Motor neuron (in vitro differentiated cells): ENCODE measurements around the gene COL4A4. TPM values are rescaled to one million over a fixed set of nuclear protein-coding genes. Genes with fewer than 3 reads are reported as not detected.
A peak's percentile ranks its signal among the peaks of the same experiment; 100 is the strongest.

Experiments
- ATAC-seq, 8 experiments: fragments of 200-7000 bp; cut with Tn5 transposase; replicated peaks in 6 of 8; 2 replicates each; pipeline ENCODE4 v1.8.0; 2021; ENCODE audit warnings: mild to moderate bottlenecking in 8 of 8, moderate library complexity in 8 of 8
- H3K27ac ChIP-seq, 2 donors: fragments of 250-450 bp; sonication (Bioruptor Pico); 2 replicates each; pipeline ENCODE4 v1.9.0; 2021; ENCODE audit warnings: antibody characterized with exemption in 2 of 2, mild to moderate bottlenecking in 2 of 2, moderate library complexity in 1 of 2
- H3K4me1 ChIP-seq, 2 donors: fragments of 250-450 bp; sonication (Bioruptor Pico); replicated peaks in 1 of 2; 2 replicates each; pipeline ENCODE4 v1.6.1; 2021; ENCODE audit warnings: antibody characterized with exemption in 2 of 2, mild to moderate bottlenecking in 2 of 2, moderate library complexity in 1 of 2
- H3K4me3 ChIP-seq, 5 donors: fragments of 250-450 bp; sonication (Bioruptor Pico); 2 replicates each; pipeline ENCODE4 v1.9.0; 2021; ENCODE audit warnings: antibody characterized with exemption in 5 of 5, mild to moderate bottlenecking in 5 of 5, moderate library complexity in 4 of 5
- WGBS, 10 experiments: fragments of 450-650 bp; shearing (Covaris generic); methylation state at CpG; one replicate each; pipeline ENCODE4 v1.0.0; 2022; 5-methylcytosine and 5-hydroxymethylcytosine counted together
- in situ Hi-C, 9 experiments: fragments of 400-800 bp; cut with MboI; loops; one replicate each; pipeline ENCODE4 v1.15.0; 2021; ENCODE audit warnings: low sequenced_read_pairs in 9 of 9, low pct_unique_long_range_greater_than_20kb in 2 of 9; ENCODE audit not compliant: unreplicated experiment in 9 of 9
- total RNA-seq, 8 experiments: library from RNA; unstranded; fragments of 300-600 nt; gene quantifications; 2 replicates each; pipeline versions ENCODE4 v1.2.3 to v1.2.4, GENCODE V29; 2022

Gene COL4A4
- total RNA-seq, 8 experiments from 2014 or later, result 0.08 to 1.6 (median 0.45) TPM

GRCh38 chr2:227007940-227008339, 156.1 kb downstream of the COL4A4 start:
- no peak for ATAC-seq
- H3K4me3 ChIP-seq, result no peak overlapping the region
- 93 to 100% (median 100%) methylated on average over 1 to 3 of the region's 17 CpGs; no CpG with 5 or more reads in 7 of the 10 experiments for WGBS, 10 experiments
- in situ Hi-C loops, result no loop called here
- no peak overlapping the region for H3K27ac ChIP-seq
- peaks cover 0 to 14% of the 10 kb centered on the region in 2 donors for H3K4me1 ChIP-seq

GRCh38 chr2:227007148-227007547, 156.9 kb downstream of the COL4A4 start:
- in situ Hi-C loops, result no loop called here
- no peak for ATAC-seq
- no peak overlapping the region for H3K4me3 ChIP-seq
- H3K4me1 ChIP-seq, result peaks cover 0 to 14% of the 10 kb centered on the region in 2 donors
- 0 to 100% (median 89%) methylated on average over 1 to 8 of the region's 9 CpGs; no CpG with 5 or more reads in 1 of the 10 experiments for WGBS, 10 experiments
- no peak overlapping the region for H3K27ac ChIP-seq

- H3K27ac ChIP-seq, result peak overlapping the region; percentile 6 to 29
- peak in 5 of 8 experiments; percentile 86 to 97 (median 96) for ATAC-seq
- in situ Hi-C loops, result no loop called here
- WGBS, 10 experiments, result 44 to 86% (median 74%) methylated on average over 3 to 12 of the region's 16 CpGs
- H3K4me3 ChIP-seq, result peak overlapping the region in 1 of 5 donors; percentile 9
- H3K4me1 ChIP-seq, result peaks cover 0 to 14% of the 10 kb centered on the region in 2 donors
These were observed 157.7 kb downstream of the COL4A4 start for GRCh38 chr2:227006189-227006897.

- in situ Hi-C loops, result no loop called here
- no peak overlapping the region for H3K27ac ChIP-seq
These were observed 159.5 kb downstream of the COL4A4 start for GRCh38 chr2:227004482-227004881.

GRCh38 chr2:227000123-227000522, 163.9 kb downstream of the COL4A4 start:
- 67 to 100% (median 93%) methylated on average over 1 to 2 of the region's 2 CpGs; no CpG with 5 or more reads in 3 of the 10 experiments for WGBS, 10 experiments
- ATAC-seq, result no peak
- in situ Hi-C loops, result no loop called here

More at GRCh38 chr2:227004482-227004881, 159.5 kb downstream of the COL4A4 start:
- no peak for ATAC-seq
- WGBS, 10 experiments, result 60 to 100% (median 100%) methylated on average over 1 to 5 of the region's 6 CpGs; no CpG with 5 or more reads in 3 of the 10 experiments
- H3K4me1 ChIP-seq, result peaks cover 0 to 14% of the 10 kb centered on the region in 2 donors
- no peak overlapping the region for H3K4me3 ChIP-seq

GRCh38 chr2:226999661-227000060, 164.3 kb downstream of the COL4A4 start:
- no peak overlapping the region for H3K4me3 ChIP-seq
- in situ Hi-C loops, result loop anchor here in 4 of 9 experiments (10.0 to 25.0 kb wide), 4 partner anchors 185 to 1337 kb away; no protein-coding TSS in a partner anchor
- no peak for ATAC-seq
- H3K4me1 ChIP-seq, result no peaks in the 10 kb centered on the region
- 48 to 100% (median 92%) methylated on average over 1 to 2 of the region's 2 CpGs; no CpG with 5 or more reads in 1 of the 10 experiments for WGBS, 10 experiments
- no peak overlapping the region for H3K27ac ChIP-seq

More at GRCh38 chr2:227000123-227000522, 163.9 kb downstream of the COL4A4 start:
- H3K27ac ChIP-seq, result no peak overlapping the region
- no peak overlapping the region for H3K4me3 ChIP-seq
- H3K4me1 ChIP-seq, result no peaks in the 10 kb centered on the region

GRCh38 chr2:226995625-226996041, 168.4 kb downstream of the COL4A4 start:
- in situ Hi-C loops, result loop anchor here in 4 of 9 experiments (10.0 to 25.0 kb wide), 4 partner anchors 181 to 1333 kb away; no protein-coding TSS in a partner anchor
- H3K27ac ChIP-seq, result no peak overlapping the region
- ATAC-seq, result peak in 1 of 8 experiments; percentile 75
- WGBS, 10 experiments, result 16 to 96% (median 77%) methylated on average over 2 to 11 of the region's 15 CpGs; no CpG with 5 or more reads in 2 of the 10 experiments
- no peak overlapping the region for H3K4me3 ChIP-seq
- peaks cover 2 to 4% of the 10 kb centered on the region in 2 donors for H3K4me1 ChIP-seq

- WGBS, 10 experiments, result 31 to 100% (median 93%) methylated on average over 1 to 4 of the region's 4 CpGs
- no peak for ATAC-seq
- in situ Hi-C loops, result loop anchor here in 4 of 9 experiments (10.0 to 25.0 kb wide), 4 partner anchors 180 to 1332 kb away; no protein-coding TSS in a partner anchor
- H3K4me1 ChIP-seq, result peaks cover 9 to 11% of the 10 kb centered on the region in 2 donors
- no peak overlapping the region for H3K4me3 ChIP-seq
- no peak overlapping the region for H3K27ac ChIP-seq
These were observed 169.2 kb downstream of the COL4A4 start for GRCh38 chr2:226994775-226995174.

GRCh38 chr2:226993171-226993570, 170.8 kb downstream of the COL4A4 start:
- in situ Hi-C loops, result loop anchor here in 4 of 9 experiments (10.0 to 25.0 kb wide), 4 partner anchors 178 to 1331 kb away; no protein-coding TSS in a partner anchor
- ATAC-seq, result no peak
- no peak overlapping the region for H3K4me3 ChIP-seq
- peaks cover 9 to 14% of the 10 kb centered on the region in 2 donors for H3K4me1 ChIP-seq
- 6 to 100% (median 78%) methylated on average over 2 to 4 of the region's 4 CpGs; no CpG with 5 or more reads in 2 of the 10 experiments for WGBS, 10 experiments
- H3K27ac ChIP-seq, result no peak overlapping the region

- Histone ChIP-seq H3K4me1 (peaks cover 9 to 14% of the 10 kb centered on the region in 2 donors), H3K27ac (no peak overlapping the region), H3K4me3 (no peak overlapping the region)
- ATAC-seq, result no peak
- in situ Hi-C loops, result loop anchor here in 4 of 9 experiments (10.0 to 25.0 kb wide), 4 partner anchors 177 to 1329 kb away; no protein-coding TSS in a partner anchor
- 17 to 100% (median 80%) methylated on average over 1 to 2 of the region's 2 CpGs; no CpG with 5 or more reads in 3 of the 10 experiments for WGBS, 10 experiments
These were observed 172.3 kb downstream of the COL4A4 start for GRCh38 chr2:226991663-226992062.

GRCh38 chr2:226985583-226985946, 178.4 kb downstream of the COL4A4 start:
- 0 to 84% (median 49%) methylated on average over 2 to 5 of the region's 5 CpGs; no CpG with 5 or more reads in 6 of the 10 experiments for WGBS, 10 experiments
- ATAC-seq, result peak in 2 of 8 experiments; percentile 15 to 16
- Histone ChIP-seq H3K4me1 (peaks cover 21 to 25% of the 10 kb centered on the region in 2 donors), H3K4me3 (no peak overlapping the region), H3K27ac (no peak overlapping the region)
- in situ Hi-C loops, result loop anchor here in 6 of 9 experiments (10.0 to 25.0 kb wide), 5 partner anchors 171 to 1323 kb away; no protein-coding TSS in a partner anchor

- Histone ChIP-seq H3K27ac (peak overlapping the region; percentile 34 to 37), H3K4me3 (no peak overlapping the region), H3K4me1 (peaks cover 15 to 20% of the 10 kb centered on the region in 2 donors)
- WGBS, 10 experiments, result 0 to 57% (median 4%) methylated on average over 1 to 6 of the region's 8 CpGs; no CpG with 5 or more reads in 4 of the 10 experiments
- ATAC-seq, result peak; percentile 70 to 89 (median 80)
- in situ Hi-C loops, result loop anchor here in 6 of 9 experiments (10.0 to 25.0 kb wide), 5 partner anchors 170 to 1323 kb away; no protein-coding TSS in a partner anchor
These were observed 179.0 kb downstream of the COL4A4 start for GRCh38 chr2:226984750-226985582.
